NT2/D1 (cell line): Measurements from ENCODE around the gene SLC25A25.

Experiments
- SUZ12 ChIP-seq: IDR thresholded peaks from 2 replicates; pipeline ENCODE4 v1.6.1; 2011; ENCODE audit not compliant: insufficient read length, insufficient read depth; ENCODE audit errors: extremely low read depth
- ZNF274 ChIP-seq: IDR thresholded peaks from 2 replicates; pipeline ENCODE4 v1.6.1; 2011; ENCODE audit warnings: mild to moderate bottlenecking, low read depth, low read length

DNA sequence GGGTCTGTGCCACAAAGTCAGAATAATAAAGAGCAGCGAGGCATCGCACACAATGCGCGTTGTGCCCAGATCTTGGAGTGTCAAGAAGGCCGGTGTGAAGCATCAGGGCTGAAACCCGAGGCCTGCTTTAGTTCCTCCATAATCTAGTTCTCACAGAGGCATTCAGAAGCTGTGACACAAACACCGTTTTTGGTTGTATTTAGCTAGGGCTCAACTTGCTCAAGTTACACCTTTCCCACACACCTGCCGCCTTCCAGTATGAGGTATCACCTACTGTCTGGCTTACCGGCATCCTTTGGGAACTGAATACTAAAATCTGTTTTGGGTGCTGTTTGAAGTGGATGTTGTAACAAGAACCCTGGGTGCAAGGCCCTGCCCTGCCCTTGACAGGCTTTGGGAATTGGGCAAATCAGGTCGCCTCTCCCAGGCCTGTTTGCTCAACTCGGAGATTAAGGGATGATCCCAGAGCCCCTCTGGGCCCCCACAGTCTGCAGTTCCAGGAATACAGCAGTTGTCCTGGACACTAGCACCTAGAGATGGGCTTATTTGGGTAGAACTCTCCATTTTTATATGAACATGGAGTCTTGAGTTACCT, 27.0 kb downstream of the SLC25A25 start:
- TF ChIP-seq ZNF274, result no peak
- no peak for TF ChIP-seq SUZ12
